WTC11 (cell line): ENCODE results near the gene YAF2. TPM values are rescaled to one million over a fixed set of nuclear protein-coding genes. Genes with fewer than 3 reads are reported as not detected.

Source experiments
- ATAC-seq: fragments of 200-7000 bp; cut with Tn5 transposase; 2 replicates; pipeline ENCODE4 v1.10.0; 2021; ENCODE audit warnings: mild to moderate bottlenecking, moderate library complexity
- CTCF ChIA-PET: fragments of 300-600 bp; sonication (Branson Sonifier 250); formaldehyde crosslinking; loops from one replicate; lab custom pipeline; 2021; ENCODE audit warnings: antibody characterized with exemption; lab: Charles Lee
- POLR2A ChIA-PET: fragments of 350-600 bp; sonication (Branson Sonifier 250); formaldehyde crosslinking; loops from one replicate; lab custom pipeline; 2021; ENCODE audit warnings: antibody characterized with exemption; lab: Charles Lee
- DNase-seq: peaks from one replicate; pipeline ENCODE4 v3.0.0; 2021; ENCODE audit warnings: low spot score
- H3K27ac Mint-ChIP-seq: 2 replicates; pipeline ENCODE4 v1.8.0; 2021; ENCODE audit warnings: mixed read lengths
- H3K27me3 Mint-ChIP-seq: 2 replicates; pipeline ENCODE4 v1.8.0; 2021; ENCODE audit warnings: low read depth, mild to moderate bottlenecking, moderate library complexity, mixed read lengths
- H3K36me3 Mint-ChIP-seq: 2 replicates; pipeline ENCODE4 v1.8.0; 2021; ENCODE audit warnings: mixed read lengths
- H3K4me1 Mint-ChIP-seq: 2 replicates; pipeline ENCODE4 v1.8.0; 2022; ENCODE audit warnings: mixed read lengths
- H3K4me3 Mint-ChIP-seq: 2 replicates; pipeline ENCODE4 v1.8.0; 2021; ENCODE audit warnings: mild to moderate bottlenecking, moderate library complexity, mixed read lengths
- H3K9me3 Mint-ChIP-seq: 2 replicates; pipeline ENCODE4 v1.8.0; 2021; ENCODE audit warnings: mixed read lengths
- ATF3 ChIP-seq: sonication (generic); formaldehyde crosslinking; conservative IDR thresholded peaks from 2 replicates; pipeline ENCODE4 v1.8.1; 2022; ENCODE audit warnings: mild to moderate bottlenecking, missing genetic modification reagents
- CBFB ChIP-seq: sonication (generic); formaldehyde crosslinking; IDR thresholded peaks from 2 replicates; pipeline ENCODE4 v1.8.1; 2022; ENCODE audit warnings: mild to moderate bottlenecking, low read depth, missing genetic modification reagents
- CDX4 ChIP-seq: fragments of 250-450 bp; sonication (Bioruptor Pico); IDR thresholded peaks from 2 replicates; pipeline ENCODE4 v1.9.0; 2021; ENCODE audit warnings: moderate library complexity, mild to moderate bottlenecking, inconsistent platforms, borderline replicate concordance
- ETV6 ChIP-seq: sonication (generic); formaldehyde crosslinking; IDR thresholded peaks from 2 replicates; pipeline ENCODE4 v1.8.1; 2022; ENCODE audit warnings: mild to moderate bottlenecking, missing genetic modification reagents
- GTF2I ChIP-seq: fragments of 250-450 bp; sonication (Bioruptor Pico); conservative IDR thresholded peaks from 2 replicates; pipeline ENCODE4 v1.4.0; 2021; ENCODE audit warnings: mild to moderate bottlenecking
- JAZF1 ChIP-seq: fragments of 250-450 bp; sonication (Bioruptor Pico); IDR thresholded peaks from 2 replicates; pipeline ENCODE4 v1.9.0; 2021; ENCODE audit warnings: moderate library complexity, mild to moderate bottlenecking, inconsistent platforms
- JUN ChIP-seq: sonication (generic); formaldehyde crosslinking; IDR thresholded peaks from 2 replicates; pipeline ENCODE4 v1.8.0; 2023; ENCODE audit warnings: mild to moderate bottlenecking, missing genetic modification reagents
- KAT7 ChIP-seq: sonication (generic); formaldehyde crosslinking; IDR thresholded peaks from 2 replicates; pipeline ENCODE4 v1.8.1; 2023; ENCODE audit warnings: missing genetic modification reagents, mild to moderate bottlenecking, borderline replicate concordance
- NFATC4 ChIP-seq: fragments of 250-450 bp; sonication (Bioruptor Pico); IDR thresholded peaks from 2 replicates; pipeline ENCODE4 v1.9.0; 2021; ENCODE audit warnings: mild to moderate bottlenecking
- PRDM15 ChIP-seq: sonication (generic); formaldehyde crosslinking; IDR thresholded peaks from 2 replicates; pipeline ENCODE4 v1.8.0; 2022; ENCODE audit warnings: missing genetic modification reagents
- PREB ChIP-seq: sonication (generic); formaldehyde crosslinking; IDR thresholded peaks from 2 replicates; pipeline ENCODE4 v1.8.1; 2022; ENCODE audit warnings: mild to moderate bottlenecking, missing genetic modification reagents, moderate library complexity, borderline replicate concordance
- RORB ChIP-seq: fragments of 250-450 bp; sonication (Bioruptor Pico); IDR thresholded peaks from 2 replicates; pipeline ENCODE4 v1.9.0; 2021; ENCODE audit warnings: mild to moderate bottlenecking
- SMAD4 ChIP-seq: sonication (generic); formaldehyde crosslinking; IDR thresholded peaks from 2 replicates; pipeline ENCODE4 v1.8.0; 2022; ENCODE audit warnings: mild to moderate bottlenecking, missing genetic modification reagents
- STAT6 ChIP-seq: sonication (generic); formaldehyde crosslinking; conservative IDR thresholded peaks from 2 replicates; pipeline ENCODE4 v1.8.1; 2023; ENCODE audit warnings: mild to moderate bottlenecking, low read depth, missing genetic modification reagents, moderate library complexity
- USF1 ChIP-seq: sonication (generic); formaldehyde crosslinking; IDR thresholded peaks from 2 replicates; pipeline ENCODE4 v1.8.0; 2022; ENCODE audit warnings: mild to moderate bottlenecking, missing genetic modification reagents
- ZNF121 ChIP-seq: sonication (generic); formaldehyde crosslinking; IDR thresholded peaks from 2 replicates; pipeline ENCODE4 v1.8.0; 2023; ENCODE audit warnings: missing genetic modification reagents
- ZNF317 ChIP-seq: sonication (generic); formaldehyde crosslinking; IDR thresholded peaks from 2 replicates; pipeline ENCODE4 v1.8.1; 2023; ENCODE audit warnings: low read depth, mild to moderate bottlenecking, moderate library complexity, missing genetic modification reagents, borderline replicate concordance
- ZNF512 ChIP-seq: sonication (generic); formaldehyde crosslinking; IDR thresholded peaks from 2 replicates; pipeline ENCODE4 v1.8.1; 2022; ENCODE audit warnings: missing genetic modification reagents, borderline replicate concordance
- ZSCAN18 ChIP-seq: fragments of 250-450 bp; sonication (Bioruptor Pico); IDR thresholded peaks from 2 replicates; pipeline ENCODE4 v2.1.2; 2022; ENCODE audit warnings: mild to moderate bottlenecking, moderate library complexity
- total RNA-seq: library from RNA; stranded (reverse); gene quantifications from 3 replicates; pipeline ENCODE4 v1.2.3, GENCODE V29; 2021

YAF2 gene
- total RNA-seq, 1 experiment from 2014 or later: 3.3 TPM

- DNase-seq (no peak), ATAC-seq (no peak)
- Mint-ChIP-seq H3K27ac (no peak overlapping the region), H3K9me3 (peaks cover 14% of the 10 kb centered on the region), H3K27me3 (no peaks in the 10 kb centered on the region), H3K4me1 (no peaks in the 10 kb centered on the region), H3K36me3 (peaks cover 47% of the 10 kb centered on the region), H3K4me3 (no peak overlapping the region)
- POLR2A ChIA-PET: no interaction called here
- no peak for TF ChIP-seq NFATC4 (CRISPR knock-in tag)
- no peak for TF ChIP-seq CDX4 (CRISPR knock-in tag)
- TF ChIP-seq USF1 (CRISPR knock-in tag): no peak
- no peak for TF ChIP-seq SMAD4 (CRISPR knock-in tag)
- no peak for TF ChIP-seq ATF3
- CTCF ChIA-PET: no interaction called here
These were observed 119.7 kb downstream of the YAF2 start for GRCh38 chr12:42118136-42118879.

GRCh38 chr12:42109031-42109430 is 129.0 kb downstream of the YAF2 start:
- CTCF ChIA-PET: no interaction called here
- Mint-ChIP-seq H3K4me1 (no peaks in the 10 kb centered on the region), H3K36me3 (peaks cover 54% of the 10 kb centered on the region), H3K27me3 (peaks cover 5% of the 10 kb centered on the region; the same call in 1 of the 2 replicates), H3K27ac (no peak overlapping the region), H3K4me3 (no peak overlapping the region), H3K9me3 (peaks cover 39% of the 10 kb centered on the region)
- no peak for ATAC-seq
- no peak for DNase-seq
- POLR2A ChIA-PET: no interaction called here
- no peak for TF ChIP-seq PRDM15 (CRISPR knock-in tag)
- TF ChIP-seq ZNF512: no peak
- TF ChIP-seq JUN (CRISPR knock-in tag): no peak
- no peak for TF ChIP-seq ZSCAN18 (CRISPR knock-in tag)
- no peak for TF ChIP-seq ETV6 (CRISPR knock-in tag)
- no peak for TF ChIP-seq NFATC4 (CRISPR knock-in tag)
- TF ChIP-seq ZNF121 (CRISPR knock-in tag): no peak
- no peak for TF ChIP-seq PREB (CRISPR knock-in tag)
- no peak for TF ChIP-seq CBFB (CRISPR knock-in tag)
- no peak for TF ChIP-seq GTF2I (CRISPR knock-in tag)
- TF ChIP-seq CDX4 (CRISPR knock-in tag): no peak
- TF ChIP-seq ZNF317 (CRISPR knock-in tag): no peak
- TF ChIP-seq STAT6 (CRISPR knock-in tag): no peak
- no peak for TF ChIP-seq USF1 (CRISPR knock-in tag)
- no peak for TF ChIP-seq KAT7 (CRISPR knock-in tag)
- TF ChIP-seq JAZF1 (CRISPR knock-in tag): no peak
- TF ChIP-seq RORB (CRISPR knock-in tag): no peak
